Measurements from ENCODE around the gene VPS45. TPM values are rescaled to one million over a fixed set of nuclear protein-coding genes. Genes with fewer than 3 reads are reported as not detected.

Gene VPS45
- total and polyA plus RNA-seq, 2 of the 8 experiments (the other 6 are each of a cell fraction or from before 2014, with no cell fraction given): 19.1 to 27.6 TPM

DNA sequence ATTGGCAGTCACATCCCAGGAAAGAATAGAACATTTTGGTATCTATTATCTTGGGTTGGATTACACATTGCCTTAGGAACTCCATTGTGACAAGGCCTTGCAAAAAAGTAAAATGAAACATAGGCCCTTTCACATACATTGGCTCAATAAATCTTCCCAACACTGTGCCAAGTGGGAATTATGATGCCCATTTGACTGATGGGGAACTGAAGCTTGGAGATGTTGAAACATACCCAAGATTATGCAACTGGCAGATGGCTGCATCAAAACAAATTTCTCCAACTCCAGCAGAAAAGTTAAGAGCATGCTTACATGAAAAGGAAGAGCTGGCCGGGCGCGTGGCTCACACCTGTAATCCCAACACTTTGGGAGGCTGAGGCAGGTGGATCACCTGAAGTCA lies 109.0 kb downstream of the VPS45 start:
- H4K20me1 ChIP-seq (replicated peaks in 1 of 2; ENCODE audit: control insufficient read depth in 1 of 2, insufficient read depth in 2 of 2, low read length in 2 of 2): no peaks in the 10 kb centered on the region
- no peak overlapping the region for H3K27ac ChIP-seq (ENCODE audit: low read depth, low read length)
- FAIRE-seq (no peak), DNase-seq (ENCODE audit: low read depth in 1 of 2, low spot score in 2 of 2) (no peak)
- WGBS, 2 experiments (ENCODE audit: extremely low coverage in 1 of 2, insufficient coverage in 1 of 2, insufficient read length in 1 of 2, insufficient replicate concordance in 2 of 2, low coverage in 1 of 2, low lambda C conversion rate in 2 of 2, missing lambda C conversion rate in 1 of 2): 79% methylated on average over 3 of the region's 3 CpGs; no CpG with 5 or more reads in 1 of the 2 experiments
- CTCF ChIA-PET (ENCODE audit: partially characterized antibody): interaction anchor here (1.0 to 3.4 kb wide), 4 partner anchors 10 to 215 kb away, joined by 3 to 43 read pairs (median 4); no protein-coding TSS in a partner anchor
- H2BK5ac ChIP-seq (ENCODE audit: low read depth, low read length): no peak overlapping the region
- H3K79me2 ChIP-seq (ENCODE audit: control insufficient read depth in 1 of 2, insufficient read depth in 2 of 2, low read length in 2 of 2): no peaks in the 10 kb centered on the region
- no peak overlapping the region for H2AK5ac ChIP-seq (ENCODE audit: low read depth, low read length)
- H3K4ac ChIP-seq (replicated peaks; ENCODE audit: insufficient read length, low read depth, low read length): no peak overlapping the region
- H2BK120ac ChIP-seq (replicated peaks; ENCODE audit: low read depth, low read length): no peak overlapping the region
- H4K5ac ChIP-seq (ENCODE audit: insufficient read length, low read depth, low read length): no peak overlapping the region
- H3K23ac ChIP-seq (ENCODE audit: insufficient read length): no peak overlapping the region
- H3K79me1 ChIP-seq (ENCODE audit: low read depth, low read length): no peaks in the 10 kb centered on the region
- H3K18ac ChIP-seq (ENCODE audit: extremely low read depth, low read length): no peak overlapping the region
- H3K36me3 ChIP-seq (ENCODE audit: control insufficient read depth in 2 of 4, insufficient read depth in 4 of 4, low read length in 3 of 4): no peaks in the 10 kb centered on the region
- H3K27me3 ChIP-seq (replicated peaks in 1 of 4; ENCODE audit: control insufficient read depth in 3 of 4, extremely low read depth in 1 of 4, insufficient read depth in 3 of 4, low read length in 3 of 4): no peaks in the 10 kb centered on the region
- H3K9ac ChIP-seq (replicated peaks in 1 of 4; ENCODE audit: extremely low read depth in 1 of 4, low read depth in 3 of 4, low read length in 3 of 4): no peak overlapping the region
- H3K23me2 ChIP-seq (ENCODE audit: low read depth, low read length): no peaks in the 10 kb centered on the region
- H4K91ac ChIP-seq (replicated peaks; ENCODE audit: insufficient read length, low read length): no peak overlapping the region
- no peak overlapping the region for H3K4me3 ChIP-seq (ENCODE audit: extremely low read depth in 1 of 4, insufficient read depth in 2 of 4, low read depth in 3 of 4, low read length in 4 of 4)
- no peak overlapping the region for H4K8ac ChIP-seq (ENCODE audit: extremely low read depth, insufficient read depth, low read length)
- no peak overlapping the region for H2BK15ac ChIP-seq (ENCODE audit: low read length)
- H3K9me3 ChIP-seq (ENCODE audit: insufficient read depth in 2 of 2, low read depth in 1 of 2, low read length in 1 of 2): no peaks in the 10 kb centered on the region
- H3K14ac ChIP-seq (ENCODE audit: insufficient read length): no peak overlapping the region
- H2BK12ac ChIP-seq (ENCODE audit: low read depth, low read length): no peak overlapping the region
- POLR2A ChIA-PET (ENCODE audit: partially characterized antibody): interaction anchor here (1.6 to 2.6 kb wide), 3 partner anchors 11 to 289 kb away, joined by 5 to 7 read pairs (median 7); a partner anchor contains a TSS
- no peak overlapping the region for H3K4me2 ChIP-seq (ENCODE audit: insufficient read depth in 1 of 2, low read depth in 2 of 2, low read length in 2 of 2)
- no peak overlapping the region for H2AFZ ChIP-seq (ENCODE audit: low read length)
- no peak overlapping the region for H2BK20ac ChIP-seq (ENCODE audit: low read length)
- no peaks in the 10 kb centered on the region for H3K4me1 ChIP-seq (replicated peaks in 1 of 4; ENCODE audit: control insufficient read depth in 3 of 4, insufficient read depth in 4 of 4, low read length in 3 of 4)
- no peak overlapping the region for H3K56ac ChIP-seq (replicated peaks; ENCODE audit: insufficient read length, low read depth, low read length)
- TF ChIP-seq FOSL1 (IDR thresholded peaks at IDR 0.05; ENCODE audit: insufficient read depth, low read depth, low read length) (no peak), GTF2F1 (IDR thresholded peaks at IDR 0.05; ENCODE audit: borderline replicate concordance, low read depth, low read length) (no peak), PHF8 (conservative IDR thresholded peaks at IDR 0.05; ENCODE audit: low read depth, low read length) (no peak), SP4 (IDR thresholded peaks at IDR 0.05; ENCODE audit: low read length) (no peak), TAF7 (optimal IDR thresholded peaks at IDR 0.05; ENCODE audit: borderline replicate concordance, low read depth, low read length) (no peak), SIX5 (IDR thresholded peaks at IDR 0.05; ENCODE audit: low read depth, low read length) (no peak), POU5F1 (IDR thresholded peaks at IDR 0.05; ENCODE audit: low read depth, low read length) (no peak), SUZ12 (IDR thresholded peaks at IDR 0.05; ENCODE audit: low read length) (no peak), RAD21 (IDR thresholded peaks at IDR 0.05 in 1 of 2, conservative IDR thresholded peaks at IDR 0.05 in 1 of 2; ENCODE audit: low read depth in 2 of 2, low read length in 2 of 2) (no peak), EP300 (IDR thresholded peaks at IDR 0.05; ENCODE audit: borderline replicate concordance in 1 of 2, low read depth in 2 of 2, low read length in 2 of 2) (no peak), TCF12 (IDR thresholded peaks at IDR 0.05; ENCODE audit: low read depth, low read length) (no peak), SP2 (IDR thresholded peaks at IDR 0.05; ENCODE audit: low read length) (no peak), SIRT6 (IDR thresholded peaks at IDR 0.05; ENCODE audit: low read length) (no peak), CHD2 (IDR thresholded peaks at IDR 0.05; ENCODE audit: low read length) (no peak), TEAD4 (IDR thresholded peaks at IDR 0.05; ENCODE audit: low read depth, low read length) (no peak)

Measured in H1 (cell line).